GM10248 (cell line): ENCODE results near the gene HRH3.

Source experiments
- CTCF ChIA-PET: fragments of 300-600 bp; sonication (Branson Sonifier 250); formaldehyde crosslinking; extraction: SDS; loops from one replicate; lab custom pipeline; 2021; ENCODE audit warnings: antibody characterized with exemption; lab: Yijun Ruan, JAX
- POLR2A ChIA-PET: fragments of 350-650 bp; sonication (Branson Sonifier 250); formaldehyde crosslinking; extraction: SDS; loops from one replicate; lab custom pipeline; 2020; ENCODE audit warnings: antibody characterized with exemption; lab: Yijun Ruan, JAX
- DNase-seq: peaks from one replicate; pipeline ENCODE4 v3.0.0; 2012; ENCODE audit errors: extremely low spot score
- CTCF ChIP-seq: IDR thresholded peaks from 2 replicates; pipeline ENCODE4 v1.5.1; 2012; ENCODE audit warnings: mild to moderate bottlenecking, low read depth; ENCODE audit errors: extremely low read depth, missing control alignments, control extremely low read depth

HRH3 gene

GRCh38 chr20:62241506-62241905 lies 21.4 kb upstream of the HRH3 start:
- DNase-seq = no peak
- TF ChIP-seq CTCF = no peak
- ChIA-PET CTCF (no interaction called here), POLR2A (no interaction called here)

DNA sequence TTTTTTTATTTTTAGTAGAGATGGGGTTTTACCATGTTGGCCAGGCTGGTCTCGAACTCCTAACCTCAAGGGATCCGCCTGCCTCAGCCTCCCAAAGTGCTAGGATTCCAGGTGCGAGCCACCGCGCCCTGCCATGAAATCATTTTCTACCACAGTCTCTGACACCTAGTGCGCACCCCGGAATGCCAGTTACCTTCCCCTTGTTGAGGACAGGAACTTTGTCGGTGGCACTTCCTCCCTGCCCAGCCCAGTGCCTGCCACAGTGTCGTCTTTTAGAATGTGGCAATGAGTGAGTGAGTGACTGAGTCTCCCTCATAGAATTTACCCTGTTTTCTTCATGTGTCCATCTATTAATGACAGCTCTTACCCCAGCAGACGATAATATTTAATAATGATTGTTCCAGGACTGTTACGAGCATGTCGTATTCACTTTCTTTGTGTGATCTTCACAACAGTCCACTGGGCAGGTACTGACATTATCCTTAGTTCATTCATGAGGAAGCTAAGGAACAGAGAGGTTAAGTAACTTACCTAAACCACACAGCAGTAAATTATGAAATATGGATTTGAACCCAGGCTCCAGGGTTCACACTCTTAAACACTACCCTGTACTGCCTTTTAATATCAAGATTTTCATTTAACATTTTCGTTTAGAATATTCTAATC lies 20.1 kb upstream of the HRH3 start:
- TF ChIP-seq CTCF = no peak
- POLR2A ChIA-PET = no interaction called here
- CTCF ChIA-PET = interaction anchor here (1.3 kb wide), 1 partner anchor 51 kb away, joined by 3 read pairs; no protein-coding TSS in a partner anchor
- DNase-seq = no peak

DNA sequence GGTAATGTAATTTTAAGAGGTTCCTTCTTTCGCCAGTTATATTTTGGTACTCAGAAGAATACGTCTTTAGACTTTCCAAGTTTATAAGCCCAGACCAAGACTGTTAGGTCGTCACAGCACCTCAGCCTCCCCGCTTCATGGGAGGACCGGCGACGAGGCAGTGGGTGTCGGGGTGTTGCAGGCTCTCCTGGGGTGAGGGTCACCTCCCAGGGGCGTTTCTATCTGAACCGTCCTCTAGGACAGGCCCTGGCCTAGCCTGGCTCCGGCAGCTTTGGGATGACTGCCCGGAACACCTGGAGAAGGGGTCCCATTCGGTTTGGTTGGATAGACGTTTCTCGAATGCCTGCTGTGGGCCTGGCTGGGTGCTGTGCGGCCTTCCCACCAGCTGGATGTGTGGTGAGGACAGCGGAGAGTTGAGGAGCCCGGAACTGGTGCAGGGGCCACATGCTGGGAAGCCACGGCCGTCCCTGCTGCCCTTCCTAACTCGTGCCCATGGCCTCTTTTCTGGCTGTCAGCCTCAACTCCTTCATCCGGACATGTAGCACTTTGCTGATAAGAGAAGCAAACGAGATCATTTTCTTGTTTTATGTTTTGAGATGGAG lies 19.3 kb upstream of the HRH3 start:
- no peak for TF ChIP-seq CTCF
- DNase-seq = no peak
- POLR2A ChIA-PET = no interaction called here
- CTCF ChIA-PET = interaction anchor here (1.3 kb wide), 1 partner anchor 50 kb away, joined by 3 read pairs; no protein-coding TSS in a partner anchor

GRCh38 chr20:62238569-62239277 lies 18.6 kb upstream of the HRH3 start:
- POLR2A ChIA-PET = interaction anchor here (0.6 kb wide), 1 partner anchor 16 kb away, joined by 3 read pairs; no protein-coding TSS in a partner anchor
- no peak for DNase-seq
- TF ChIP-seq CTCF = no peak
- CTCF ChIA-PET = interaction anchor here (1.0 to 1.3 kb wide), 3 partner anchors 49 to 228 kb away, joined by 3 read pairs; no protein-coding TSS in a partner anchor

DNA sequence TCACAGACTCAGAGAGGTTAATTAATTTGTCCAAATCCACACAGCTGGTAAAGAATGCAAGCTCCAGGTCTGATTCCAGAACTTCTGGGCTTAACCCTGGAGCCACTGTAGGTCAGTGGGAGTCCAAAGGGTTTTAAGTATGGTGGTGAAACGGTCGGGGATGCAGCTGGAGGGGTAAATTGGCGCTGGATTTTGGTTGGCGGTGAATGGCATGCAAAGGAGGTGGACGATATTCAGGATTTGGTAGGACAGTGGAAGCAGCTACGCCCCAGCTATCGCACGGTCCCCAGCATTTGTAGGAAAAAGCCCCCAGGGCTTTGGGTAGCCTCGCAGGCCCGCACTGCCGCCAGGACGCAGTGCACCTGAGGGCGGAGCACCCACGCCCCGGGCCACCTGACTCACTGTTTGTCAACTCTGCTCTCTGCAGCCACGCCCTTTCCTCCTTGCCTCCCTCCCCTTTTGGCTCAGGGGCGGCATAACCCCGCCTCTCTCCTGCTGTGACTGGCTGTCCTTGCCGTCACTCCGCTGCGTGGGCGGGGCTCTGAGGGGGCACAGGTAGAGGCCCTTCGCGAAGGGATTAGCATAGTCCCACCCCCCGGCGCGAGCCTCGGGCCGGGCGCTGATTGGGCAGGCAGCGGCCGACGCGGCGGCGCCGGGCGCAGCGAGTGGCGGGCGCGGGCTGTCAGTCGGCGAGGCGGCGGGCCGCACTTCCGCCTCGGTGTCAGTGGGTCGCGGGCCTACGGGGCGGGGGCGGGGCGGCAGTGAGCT lies 17.9 kb upstream of the HRH3 start, which contains the start of gene OSBPL2:
Gene OSBPL2, plus strand, starts transcription at position 721 of the 768 bp plus-strand sequence. CDS start 17,664 bp downstream, outside the sequence.
- CTCF ChIA-PET = interaction anchor here (1.0 to 1.1 kb wide), 3 partner anchors 63 to 228 kb away, joined by 3 to 4 read pairs (median 3); no protein-coding TSS in a partner anchor
- TF ChIP-seq CTCF = no peak
- peak; percentile 100 for DNase-seq
- POLR2A ChIA-PET = interaction anchor here (0.6 kb wide), 1 partner anchor 17 kb away, joined by 3 read pairs; no protein-coding TSS in a partner anchor

DNA sequence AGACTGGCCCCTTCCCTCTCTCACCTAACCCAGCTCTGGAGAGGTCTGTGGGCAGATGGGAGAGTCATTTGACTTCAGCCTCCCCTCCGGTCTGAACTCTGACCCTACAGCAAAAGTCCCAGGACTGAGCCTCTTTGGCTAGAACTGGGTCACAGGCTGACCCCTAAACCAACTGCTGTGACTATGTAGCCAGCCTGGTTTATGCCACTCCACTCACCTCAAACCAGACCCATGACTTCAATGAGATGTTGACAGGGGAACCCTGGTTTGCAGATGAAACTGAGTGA lies 17.4 kb upstream of the HRH3 start:
- TF ChIP-seq CTCF = no peak
- DNase-seq = no peak
- POLR2A ChIA-PET = no interaction called here
- CTCF ChIA-PET = interaction anchor here (1.0 to 1.1 kb wide), 2 partner anchors 145 to 227 kb away, joined by 3 to 4 read pairs; no protein-coding TSS in a partner anchor
